Measurements from ENCODE around the gene CZIB. TPM values are rescaled to one million over a fixed set of nuclear protein-coding genes. Genes with fewer than 3 reads are reported as not detected.
"Not testable (repeated sequence)": the region's sequence is repeated elsewhere in the genome, so short reads cannot be mapped to it uniquely, and the experiment has no call there.

Gene CZIB
- total RNA-seq, 1 experiment from 2014 or later, result 74.1 TPM

DNA sequence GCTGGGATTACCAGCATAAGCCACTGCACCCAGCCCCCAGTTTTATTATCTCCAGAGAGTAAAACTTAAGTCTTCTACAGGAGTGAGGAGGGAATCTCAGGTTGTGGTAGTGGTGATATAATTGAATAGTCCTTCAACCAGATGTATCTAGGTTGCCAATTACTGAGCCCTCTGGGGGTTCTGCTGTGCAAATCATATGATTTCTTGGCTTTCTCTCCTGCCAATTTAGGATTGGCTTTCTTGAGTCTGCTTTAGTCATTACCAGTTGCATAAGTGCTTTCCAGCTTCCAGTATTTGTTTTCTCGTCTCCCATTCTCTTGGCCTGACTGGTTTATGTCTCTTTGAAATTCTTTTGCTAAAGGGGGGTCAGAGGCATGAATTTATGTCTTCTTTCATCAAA, 12.7 kb downstream of the CZIB start:
- Histone ChIP-seq H3K36me3 (replicated peaks; ENCODE audit: control insufficient read depth, insufficient read depth, low read length) (peaks cover 16% of the 10 kb centered on the region), H3K4me3 (ENCODE audit: insufficient read depth, low read depth, low read length) (no peak overlapping the region), H3K27me3 (ENCODE audit: control insufficient read depth, insufficient read depth, low read length) (no peaks in the 10 kb centered on the region)
- no peak for DNase-seq

DNA sequence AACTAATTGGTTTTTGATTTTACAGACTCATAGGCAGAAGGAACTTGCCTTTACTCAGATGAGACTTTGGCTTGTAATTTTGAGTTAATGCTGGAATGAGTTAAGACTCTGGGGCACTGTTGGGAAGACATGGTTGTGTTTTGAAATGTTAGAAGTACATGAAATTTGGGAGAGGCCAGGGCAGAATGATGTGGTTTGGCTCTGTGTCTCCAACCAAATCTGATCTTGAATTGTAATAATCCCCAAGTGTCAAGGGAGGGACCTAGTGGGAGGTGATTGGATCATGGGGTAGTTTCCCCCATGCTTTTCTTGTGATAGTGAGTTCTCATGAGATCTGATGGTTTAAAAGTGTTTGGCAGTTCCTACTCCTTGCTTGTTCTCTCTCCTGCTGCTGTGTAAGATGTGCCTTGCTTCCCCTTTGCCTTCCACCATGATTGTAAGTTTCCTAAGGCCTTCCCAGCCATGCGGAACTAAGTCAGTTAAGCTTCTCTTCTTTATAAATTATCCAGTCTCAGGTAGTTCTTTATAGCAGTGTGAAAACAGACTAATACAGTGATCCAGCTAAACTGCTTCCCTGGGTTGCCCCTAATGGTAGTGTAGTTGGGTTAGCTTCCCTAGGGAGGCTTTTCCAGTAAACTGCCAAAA, 13.6 kb downstream of the CZIB start:
- Histone ChIP-seq H3K36me3 (replicated peaks; ENCODE audit: control insufficient read depth, insufficient read depth, low read length) (peaks cover 20% of the 10 kb centered on the region), H3K4me3 (ENCODE audit: insufficient read depth, low read depth, low read length) (no peak overlapping the region), H3K27me3 (ENCODE audit: control insufficient read depth, insufficient read depth, low read length) (no peaks in the 10 kb centered on the region)
- DNase-seq, result no peak

GRCh38 chr1:53206083-53206685, 14.2 kb downstream of the CZIB start:
- peaks cover 20% of the 10 kb centered on the region for H3K36me3 ChIP-seq (replicated peaks; ENCODE audit: control insufficient read depth, insufficient read depth, low read length)
- H3K4me3 ChIP-seq (ENCODE audit: insufficient read depth, low read depth, low read length); DNase-seq; H3K27me3 ChIP-seq (ENCODE audit: control insufficient read depth, insufficient read depth, low read length): not testable (repeated sequence)

DNA sequence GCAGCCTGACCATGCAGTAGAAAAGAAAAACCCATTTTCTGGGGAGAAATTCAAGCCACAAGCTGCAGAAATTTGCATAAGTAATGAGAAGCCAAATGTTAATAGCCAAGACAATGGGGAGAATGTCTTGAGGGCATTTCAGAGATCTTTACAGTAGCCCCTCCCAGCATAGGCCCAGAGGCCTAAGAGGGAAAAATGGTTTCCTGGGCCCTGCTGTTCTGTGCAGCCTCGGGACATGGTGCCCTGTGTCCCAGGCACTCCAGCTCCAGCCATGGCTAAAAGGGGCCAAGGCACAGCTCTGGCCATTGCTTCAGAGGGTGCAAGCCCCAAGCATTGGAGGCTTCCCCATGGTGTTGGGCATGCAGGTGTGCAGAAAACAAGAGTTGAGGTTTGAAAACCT, 14.9 kb downstream of the CZIB start:
- H3K36me3 ChIP-seq (replicated peaks; ENCODE audit: control insufficient read depth, insufficient read depth, low read length), result peaks cover 19% of the 10 kb centered on the region
- H3K27me3 ChIP-seq (ENCODE audit: control insufficient read depth, insufficient read depth, low read length); H3K4me3 ChIP-seq (ENCODE audit: insufficient read depth, low read depth, low read length); DNase-seq: not testable (repeated sequence)

DNA sequence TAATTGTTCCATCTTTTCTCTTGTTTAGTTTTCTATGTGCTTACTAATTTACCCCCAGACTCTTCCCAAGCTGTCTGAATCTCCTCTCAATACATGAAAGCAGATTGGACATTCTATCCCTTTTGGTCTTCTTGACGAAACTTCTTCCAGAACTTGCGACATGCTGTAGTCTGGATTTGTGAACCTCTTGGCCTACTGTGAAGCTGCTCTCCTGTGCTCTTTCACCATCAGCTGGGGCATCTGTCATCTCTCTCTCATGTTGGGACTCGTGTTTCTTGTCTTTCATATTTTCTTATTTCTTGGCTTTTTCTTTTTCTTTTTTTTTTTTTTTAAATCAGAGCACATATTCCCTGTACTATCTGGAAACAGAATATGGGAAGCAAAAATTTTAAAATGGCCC, 17.0 kb downstream of the CZIB start:
- Histone ChIP-seq H3K27me3 (ENCODE audit: control insufficient read depth, insufficient read depth, low read length) (no peaks in the 10 kb centered on the region), H3K4me3 (ENCODE audit: insufficient read depth, low read depth, low read length) (no peak overlapping the region), H3K36me3 (replicated peaks; ENCODE audit: control insufficient read depth, insufficient read depth, low read length) (peaks cover 10% of the 10 kb centered on the region)
- no peak for DNase-seq

GRCh38 chr1:53198241-53198651, 22.2 kb downstream of the CZIB start:
- Histone ChIP-seq H3K4me3 (ENCODE audit: insufficient read depth, low read depth, low read length) (no peak overlapping the region), H3K27me3 (ENCODE audit: control insufficient read depth, insufficient read depth, low read length) (peaks cover 5% of the 10 kb centered on the region; the same call in 1 of the 2 replicates), H3K36me3 (replicated peaks; ENCODE audit: control insufficient read depth, insufficient read depth, low read length) (peaks cover 4% of the 10 kb centered on the region)
- no peak for DNase-seq

- DNase-seq, result peak; percentile 47
- peaks cover 5% of the 10 kb centered on the region; the same call in 1 of the 2 replicates for H3K27me3 ChIP-seq (ENCODE audit: control insufficient read depth, insufficient read depth, low read length)
Measured at GRCh38 chr1:53197291-53198200, 22.9 kb downstream of the CZIB start.

DNA sequence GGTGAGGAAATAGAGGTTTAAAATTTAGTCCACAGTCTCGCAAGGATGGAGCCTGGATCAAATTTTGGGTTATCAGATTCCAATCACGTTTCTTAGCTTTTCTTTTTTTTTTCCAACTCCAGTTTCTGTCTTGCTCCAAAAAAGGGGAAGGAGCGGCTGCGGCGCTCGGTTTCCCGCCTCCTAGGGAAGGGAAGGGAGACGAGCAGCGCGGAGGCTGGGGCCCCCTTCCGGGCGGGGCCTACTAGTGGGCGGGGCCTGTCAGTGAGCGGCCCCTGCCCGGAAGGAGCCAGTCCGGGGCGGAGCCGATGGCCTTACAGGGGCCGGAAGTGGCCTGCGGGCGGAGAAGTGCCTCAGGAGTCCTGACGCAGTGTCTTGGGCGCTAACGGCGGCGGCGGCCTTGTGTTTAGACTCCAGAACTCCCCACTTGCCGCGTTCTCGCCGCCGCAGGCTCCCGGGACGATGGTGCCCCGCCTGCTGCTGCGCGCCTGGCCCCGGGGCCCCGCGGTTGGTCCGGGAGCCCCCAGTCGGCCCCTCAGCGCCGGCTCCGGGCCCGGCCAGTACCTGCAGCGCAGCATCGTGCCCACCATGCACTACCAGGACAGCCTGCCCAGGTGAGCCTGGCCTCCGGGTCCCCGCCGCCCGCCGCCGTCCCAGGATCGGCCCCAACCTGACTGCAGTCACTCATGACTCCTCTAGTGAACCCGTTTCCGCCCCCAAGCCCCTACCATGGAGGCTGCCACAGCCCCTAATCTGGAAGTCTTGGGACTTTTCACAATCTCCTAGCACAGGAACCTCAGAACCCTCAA, 23.7 kb downstream of the CZIB start, which contains the start of gene CPT2:
Gene CPT2 (plus strand): TSS at position 340 of the 806 bp plus-strand sequence. CDS start 120 bp downstream, at position 460.
- Histone ChIP-seq H3K4me3 (ENCODE audit: insufficient read depth, low read depth, low read length) (peak within 1 kb of the TSS; percentile 81), H3K36me3 (replicated peaks; ENCODE audit: control insufficient read depth, insufficient read depth, low read length) (no peaks in the 10 kb centered on the region; the same call in 1 of the 2 replicates), H3K27me3 (ENCODE audit: control insufficient read depth, insufficient read depth, low read length) (peaks cover 5% of the 10 kb centered on the region; the same call in 1 of the 2 replicates)
- peak; percentile 99 for DNase-seq

More at GRCh38 chr1:53197291-53198200, 22.9 kb downstream of the CZIB start:
- peaks cover 3% of the 10 kb centered on the region for H3K36me3 ChIP-seq (replicated peaks; ENCODE audit: control insufficient read depth, insufficient read depth, low read length)
- H3K4me3 ChIP-seq (ENCODE audit: insufficient read depth, low read depth, low read length), result peak overlapping the region; percentile 81

- no peak for DNase-seq
Measured at GRCh38 chr1:53196017-53196484, 24.4 kb downstream of the CZIB start.

DNA sequence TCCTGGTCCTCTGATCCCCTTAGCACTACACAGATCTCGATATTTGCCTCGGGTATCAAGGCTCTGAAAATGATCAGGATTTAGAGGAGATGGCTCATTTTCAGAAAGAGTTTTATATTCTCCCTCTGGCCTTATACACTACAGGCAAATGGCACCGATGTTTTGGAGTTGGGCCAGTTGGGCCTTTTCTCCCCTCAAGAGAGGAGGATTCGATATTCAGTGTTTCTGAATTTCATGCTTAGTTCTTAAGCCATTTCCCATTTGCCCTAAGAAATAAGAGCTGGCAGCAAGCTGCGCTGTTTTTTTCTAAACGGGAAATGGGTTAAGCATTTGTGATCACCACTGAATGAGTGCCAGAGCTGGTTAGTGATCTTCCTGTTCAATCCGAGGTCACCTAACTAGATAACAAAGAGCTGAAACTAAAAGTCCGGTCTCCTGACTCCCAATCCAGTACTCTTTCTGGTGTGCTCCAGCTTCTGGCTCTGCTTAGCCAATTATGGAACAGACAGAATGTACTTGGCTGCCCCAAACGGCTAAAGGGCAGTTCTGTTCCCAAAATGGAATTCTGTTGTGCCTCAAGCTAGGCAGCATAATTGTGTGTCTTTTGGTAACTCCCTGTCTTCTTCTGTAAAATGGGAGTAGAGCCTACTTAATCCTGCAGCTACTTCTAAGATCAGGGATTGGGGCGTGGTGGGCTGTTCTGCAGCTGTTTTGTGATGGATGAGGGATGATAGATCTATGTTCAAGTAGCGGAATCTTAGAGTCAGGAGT, 25.0 kb downstream of the CZIB start:
- H3K4me3 ChIP-seq (ENCODE audit: insufficient read depth, low read depth, low read length), result no peak overlapping the region
- no peaks in the 10 kb centered on the region for H3K36me3 ChIP-seq (replicated peaks; ENCODE audit: control insufficient read depth, insufficient read depth, low read length)
- H3K27me3 ChIP-seq (ENCODE audit: control insufficient read depth, insufficient read depth, low read length), result peaks cover 5% of the 10 kb centered on the region; the same call in 1 of the 2 replicates
- no peak for DNase-seq

More at GRCh38 chr1:53196017-53196484, 24.4 kb downstream of the CZIB start:
- H3K36me3 ChIP-seq (replicated peaks; ENCODE audit: control insufficient read depth, insufficient read depth, low read length), result no peaks in the 10 kb centered on the region; the same call in 1 of the 2 replicates
- peaks cover 5% of the 10 kb centered on the region; the same call in 1 of the 2 replicates for H3K27me3 ChIP-seq (ENCODE audit: control insufficient read depth, insufficient read depth, low read length)
- H3K4me3 ChIP-seq (ENCODE audit: insufficient read depth, low read depth, low read length), result peak overlapping the region; percentile 81

GRCh38 chr1:53190210-53190611, 30.2 kb downstream of the CZIB start:
- H3K27me3 ChIP-seq (ENCODE audit: control insufficient read depth, insufficient read depth, low read length), result no peaks in the 10 kb centered on the region; the same call in 1 of the 2 replicates
- no peak for DNase-seq
- no peak overlapping the region for H3K4me3 ChIP-seq (ENCODE audit: insufficient read depth, low read depth, low read length)
- no peaks in the 10 kb centered on the region for H3K36me3 ChIP-seq (replicated peaks; ENCODE audit: control insufficient read depth, insufficient read depth, low read length)

GRCh38 chr1:53189061-53189460, 31.4 kb downstream of the CZIB start:
- no peaks in the 10 kb centered on the region for H3K36me3 ChIP-seq (replicated peaks; ENCODE audit: control insufficient read depth, insufficient read depth, low read length)
- no peak overlapping the region for H3K4me3 ChIP-seq (ENCODE audit: insufficient read depth, low read depth, low read length)
- no peak for DNase-seq
- no peaks in the 10 kb centered on the region; the same call in 1 of the 2 replicates for H3K27me3 ChIP-seq (ENCODE audit: control insufficient read depth, insufficient read depth, low read length)

- no peak overlapping the region for H3K4me3 ChIP-seq (ENCODE audit: insufficient read depth, low read depth, low read length)
- H3K27me3 ChIP-seq (ENCODE audit: control insufficient read depth, insufficient read depth, low read length), result no peaks in the 10 kb centered on the region; the same call in 1 of the 2 replicates
- no peaks in the 10 kb centered on the region for H3K36me3 ChIP-seq (replicated peaks; ENCODE audit: control insufficient read depth, insufficient read depth, low read length)
- DNase-seq, result no peak
Measured at GRCh38 chr1:53188099-53188498, 32.3 kb downstream of the CZIB start.

All from H7 (cell line).